GM21528 (cell line): ENCODE data around the gene FAM110D.

Experiments
- ATAC-seq: cut with Tn5 transposase; IDR thresholded peaks from one replicate; pipeline ENCODE4 v1.9.1; 2021; ENCODE audit warnings: mild to moderate bottlenecking, moderate library complexity; ENCODE audit not compliant: unreplicated experiment, low FRiP score

FAM110D gene

DNA sequence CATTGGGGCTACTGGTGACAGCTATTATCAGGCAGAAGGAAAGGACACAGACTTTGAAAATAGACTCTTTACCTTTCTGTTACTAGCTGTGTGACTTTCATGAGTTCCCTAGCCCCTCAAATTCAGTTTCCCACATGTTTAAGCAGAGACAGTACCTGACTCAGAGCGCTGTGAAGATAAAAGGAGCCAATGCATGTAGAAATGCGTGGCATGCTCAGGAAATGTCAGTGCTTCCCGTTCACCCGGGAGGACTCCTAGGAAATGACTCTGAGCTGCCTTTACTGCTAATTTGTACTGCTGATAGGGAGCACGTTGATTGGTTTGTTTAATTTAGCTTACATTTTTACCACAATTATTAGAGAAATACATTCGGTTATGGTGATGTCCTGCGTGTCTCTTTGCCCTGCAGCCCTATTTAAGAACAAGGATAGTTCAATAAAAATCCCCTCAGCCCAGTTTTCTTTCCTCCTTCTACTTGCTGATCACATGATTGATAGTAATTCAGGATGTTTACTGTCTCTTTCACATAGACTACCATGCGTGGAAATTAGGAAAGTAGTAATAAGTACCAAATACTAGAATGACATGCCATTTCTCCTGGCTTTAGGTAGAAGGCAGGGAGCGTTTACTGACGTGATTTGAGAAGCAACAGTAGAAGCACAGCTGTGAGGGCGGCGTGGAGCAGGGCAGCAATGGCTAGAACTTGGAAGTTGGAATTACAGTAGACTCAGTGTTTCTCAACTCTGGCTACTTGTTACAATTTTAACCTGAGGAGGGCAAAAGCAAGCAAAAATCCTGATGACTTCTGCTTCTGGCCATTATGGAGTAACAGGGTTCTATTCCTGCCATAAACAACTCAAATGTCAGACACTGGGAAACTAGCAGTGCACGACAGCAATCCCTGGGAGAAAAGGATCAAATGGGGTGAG is 31.4 kb upstream of the FAM110D start:
- no peak for ATAC-seq

DNA sequence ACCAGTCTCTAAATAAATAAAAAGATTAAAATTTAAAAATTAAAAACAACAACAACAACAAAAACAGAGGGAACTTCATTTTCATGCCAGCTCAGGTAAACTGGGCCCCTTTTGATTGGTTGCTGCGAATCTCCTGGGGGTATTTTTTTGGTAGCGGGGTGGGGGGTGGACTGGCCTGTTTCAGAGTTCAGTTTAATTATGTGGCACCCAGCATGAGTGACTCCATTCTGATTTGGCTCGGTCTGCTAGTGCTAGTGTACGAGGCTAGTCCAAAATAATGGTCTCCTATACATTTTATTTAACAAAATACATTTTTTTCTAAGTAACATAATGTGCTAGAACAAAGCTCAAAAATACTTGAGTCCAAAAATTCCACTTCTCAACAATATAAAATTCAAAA is 29.1 kb upstream of the FAM110D start:
- ATAC-seq = no peak

GRCh38 chr1:26130695-26131094 is 28.2 kb upstream of the FAM110D start:
- ATAC-seq = no peak

DNA sequence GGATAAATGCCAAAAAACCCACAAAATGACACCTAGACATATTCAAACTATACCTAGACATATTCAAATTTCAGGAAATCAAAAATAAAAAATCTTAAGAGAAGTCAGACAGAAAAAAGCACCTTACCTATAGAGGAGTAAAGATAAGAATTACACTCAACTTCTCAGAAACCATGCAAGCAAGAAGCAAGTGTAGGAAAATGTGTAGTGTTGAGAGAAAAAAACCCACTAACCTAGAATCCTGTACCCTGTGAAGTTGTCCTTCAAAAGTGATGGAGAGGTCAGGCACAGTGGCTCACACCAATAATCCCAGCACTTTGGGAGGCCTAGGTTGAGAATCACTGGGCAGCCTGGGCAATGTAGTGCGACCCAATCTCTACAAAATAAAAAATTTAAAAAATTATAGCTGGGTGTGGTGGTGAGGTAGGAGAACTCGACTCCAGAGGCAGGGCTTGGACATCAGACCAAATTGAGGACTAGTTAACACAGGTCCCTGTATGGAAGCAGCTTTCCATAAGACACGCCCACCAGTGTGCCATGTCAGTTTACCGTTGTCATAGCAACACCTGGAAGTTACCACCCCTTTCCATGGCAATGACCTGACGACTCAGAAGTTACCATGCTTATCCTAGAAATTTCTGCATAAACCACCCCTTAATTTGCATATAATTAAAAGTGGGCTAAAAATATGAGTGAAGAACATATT is 26.6 kb upstream of the FAM110D start:
- ATAC-seq = no peak

GRCh38 chr1:26132834-26133167 is 26.1 kb upstream of the FAM110D start:
- no peak for ATAC-seq

DNA sequence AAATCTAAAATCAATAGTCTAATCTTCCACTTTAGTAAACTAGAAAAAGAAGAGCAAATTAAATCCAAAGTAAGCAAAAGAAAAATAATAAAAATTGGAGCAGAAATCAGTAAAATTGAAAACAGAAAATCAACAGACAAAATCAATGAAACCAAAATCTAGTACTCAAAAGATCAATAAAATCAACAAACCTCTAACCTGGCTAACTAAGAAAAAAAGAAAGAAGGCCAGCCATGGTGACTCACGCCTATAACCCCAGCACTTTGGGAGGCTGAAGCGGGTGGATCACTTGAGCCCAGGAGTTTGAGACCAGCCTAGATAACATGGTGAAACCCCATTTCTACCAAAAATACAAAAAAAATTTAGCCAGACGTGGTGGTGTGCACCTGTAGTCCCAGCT is 24.4 kb upstream of the FAM110D start:
- no peak for ATAC-seq

GRCh38 chr1:26138974-26139558 is 19.8 kb upstream of the FAM110D start:
- ATAC-seq = no peak

GRCh38 chr1:26142159-26142558 is 16.7 kb upstream of the FAM110D start:
- no peak for ATAC-seq

DNA sequence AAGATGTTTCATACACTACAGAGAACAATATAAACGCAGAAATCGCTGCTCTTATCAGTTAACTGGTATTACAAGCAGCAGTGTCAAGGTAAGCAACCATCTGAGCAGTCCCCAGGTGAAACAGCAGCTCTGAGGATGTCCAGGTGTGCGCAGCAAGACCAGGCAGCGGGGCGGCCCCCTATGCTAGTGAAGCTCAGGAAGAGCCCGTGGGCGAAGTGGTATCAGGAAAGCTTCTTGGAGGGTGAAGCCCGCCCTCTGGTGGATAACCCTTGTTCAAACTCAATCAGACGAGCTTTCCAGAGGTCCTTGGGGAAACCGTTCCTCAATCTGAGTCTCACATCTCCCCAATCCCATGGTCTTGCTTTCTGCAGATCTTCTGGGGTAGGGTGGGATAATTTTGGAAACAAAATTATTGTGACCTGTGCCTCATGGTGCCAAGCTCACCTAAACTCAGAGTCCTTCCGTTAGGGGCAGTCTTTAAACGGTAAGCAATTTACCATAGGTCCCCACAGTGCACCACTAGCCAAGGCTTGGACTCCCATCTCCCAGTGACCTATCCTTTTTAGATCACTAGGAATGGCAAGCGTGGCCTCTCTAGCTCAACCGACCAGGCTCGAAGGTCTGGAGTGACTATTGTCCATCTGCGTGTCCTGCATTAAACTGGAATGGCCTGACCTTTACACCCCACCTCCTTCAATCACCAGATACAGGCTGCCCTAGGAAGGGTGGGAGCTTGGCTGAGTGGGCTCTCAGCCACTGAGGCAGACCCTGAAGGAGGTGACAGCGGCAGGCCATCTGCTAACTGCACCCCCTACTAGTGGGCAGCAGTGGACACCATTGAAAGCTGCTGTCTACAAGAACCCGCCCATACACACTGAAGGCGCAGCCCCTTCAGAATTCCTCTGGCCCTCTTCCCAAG is 13.6 kb upstream of the FAM110D start:
- ATAC-seq = no peak

DNA sequence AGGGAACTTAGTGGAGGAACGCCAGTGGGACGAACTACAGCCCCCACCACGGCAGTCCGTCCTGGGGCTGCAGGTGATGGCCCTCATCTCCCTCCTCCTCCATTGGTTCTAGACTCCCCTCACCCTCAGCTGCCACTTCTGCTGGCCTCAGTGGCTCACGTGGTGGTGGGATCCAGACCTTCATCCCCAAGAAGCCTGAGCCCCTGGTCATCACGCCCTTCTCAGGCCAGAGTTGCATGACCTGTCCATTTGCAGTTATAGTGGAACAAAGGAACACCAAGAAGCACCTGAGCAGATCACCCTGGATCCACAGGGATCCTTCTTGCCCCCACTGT is 13.0 kb upstream of the FAM110D start:
- ATAC-seq = no peak

DNA sequence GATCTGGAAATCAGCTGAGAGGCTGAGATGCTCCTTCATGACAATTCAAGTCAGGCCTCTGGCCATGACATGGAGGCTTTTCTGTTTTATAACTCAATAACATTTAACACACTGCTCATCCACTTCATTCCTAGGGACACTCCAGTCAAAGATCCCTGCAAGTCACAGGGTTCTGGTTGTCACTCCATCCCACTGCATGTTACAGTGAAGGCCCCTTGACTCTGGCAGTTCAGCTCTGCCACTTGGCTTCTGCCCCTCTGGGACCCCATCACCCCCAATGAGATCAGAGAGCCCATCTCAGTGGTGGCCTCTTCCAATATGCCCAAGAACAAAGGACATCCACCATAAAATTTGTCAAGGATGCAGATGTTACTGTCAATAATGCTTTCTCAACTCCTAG is 10.0 kb upstream of the FAM110D start:
- ATAC-seq = no peak

DNA sequence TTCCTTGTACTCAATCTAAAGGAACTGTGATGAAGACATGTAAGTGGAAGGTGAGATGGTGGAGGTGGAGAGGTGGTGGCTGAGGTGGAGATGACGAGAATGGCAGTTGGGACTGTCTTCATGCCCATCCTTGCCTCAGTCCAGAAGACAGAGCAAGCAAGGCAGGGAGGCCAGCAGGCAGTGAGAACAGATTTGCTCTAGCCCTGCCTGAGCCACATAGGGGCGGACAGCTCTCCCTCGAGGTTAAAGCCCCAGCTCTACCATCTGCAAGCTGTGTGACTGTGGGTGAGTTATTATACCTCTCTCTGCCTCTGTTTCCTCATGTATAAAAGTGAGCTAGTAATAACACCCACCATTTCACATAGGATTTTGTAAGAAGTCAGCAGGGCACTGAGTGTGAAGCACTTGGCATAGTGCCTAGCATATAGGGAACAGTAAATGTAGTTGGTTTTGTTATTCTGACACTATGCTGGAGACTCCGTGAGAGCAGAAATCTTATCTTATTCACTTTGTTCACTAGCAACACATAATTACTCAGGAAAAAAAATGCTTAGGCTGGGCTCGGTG is 4.8 kb upstream of the FAM110D start:
- no peak for ATAC-seq

DNA sequence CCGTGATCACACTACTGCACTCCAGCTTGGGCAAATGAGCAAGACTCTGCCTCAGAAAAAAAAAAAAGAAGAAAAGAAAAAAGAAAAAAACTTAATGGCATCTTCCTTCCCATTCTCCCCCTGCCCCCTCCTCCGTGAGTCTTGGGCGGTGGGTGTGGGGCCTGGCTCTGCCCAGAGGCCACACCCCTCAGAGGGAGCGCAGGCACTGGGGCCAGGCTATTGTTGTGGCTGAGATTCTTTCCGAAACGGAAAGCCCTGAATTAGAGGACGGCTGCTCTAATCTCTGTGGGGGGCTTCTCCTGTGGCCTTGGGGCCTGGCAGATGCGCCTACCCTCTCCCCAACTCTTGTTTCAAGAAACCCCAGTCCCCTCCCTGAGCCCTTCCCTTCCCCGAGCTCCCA is 4.1 kb upstream of the FAM110D start:
- no peak for ATAC-seq

DNA sequence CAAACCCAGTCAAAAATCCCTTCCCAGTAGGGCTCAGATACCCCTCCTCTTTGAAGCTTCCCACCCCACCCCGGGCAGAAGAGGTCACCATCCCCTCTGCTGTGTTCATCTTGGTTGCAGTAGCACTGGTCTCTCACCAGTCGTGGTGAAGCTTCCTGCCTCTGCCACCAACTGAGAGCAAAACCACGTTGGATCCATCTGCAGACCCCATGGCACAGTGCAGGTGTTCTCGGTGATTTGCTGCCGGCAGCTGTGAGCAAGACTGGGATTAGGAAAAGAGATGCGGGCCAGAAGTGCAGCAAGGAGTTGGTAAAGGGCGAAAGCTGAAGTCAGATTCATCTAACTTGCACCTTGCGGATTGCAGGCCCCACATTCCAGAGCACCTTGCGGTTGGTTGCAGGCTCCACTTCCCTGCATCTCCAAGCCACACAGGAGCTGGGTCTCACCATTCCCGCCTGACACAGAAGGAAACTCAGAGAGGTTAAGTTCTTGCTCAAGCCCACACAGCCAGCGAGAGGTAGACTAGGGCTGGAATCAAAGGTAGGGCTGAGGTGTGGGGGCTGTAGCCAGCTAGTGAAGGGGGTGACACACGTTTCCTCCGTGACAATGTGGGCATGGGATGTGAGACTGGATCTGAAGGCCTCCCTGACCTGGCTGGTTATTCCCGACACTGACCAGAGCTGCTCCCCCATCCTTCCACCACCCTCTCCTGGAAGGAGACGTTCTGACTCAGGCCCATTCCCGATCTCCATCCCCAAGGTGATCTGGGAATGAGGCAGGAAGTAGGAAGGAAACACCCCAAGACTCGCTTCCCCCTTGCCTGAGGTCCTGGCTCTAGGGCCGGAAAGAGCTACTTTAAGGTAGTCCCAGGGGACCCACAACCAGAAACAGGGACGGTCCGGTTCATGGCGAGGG is 3.3 kb upstream of the FAM110D start:
- ATAC-seq = no peak

DNA sequence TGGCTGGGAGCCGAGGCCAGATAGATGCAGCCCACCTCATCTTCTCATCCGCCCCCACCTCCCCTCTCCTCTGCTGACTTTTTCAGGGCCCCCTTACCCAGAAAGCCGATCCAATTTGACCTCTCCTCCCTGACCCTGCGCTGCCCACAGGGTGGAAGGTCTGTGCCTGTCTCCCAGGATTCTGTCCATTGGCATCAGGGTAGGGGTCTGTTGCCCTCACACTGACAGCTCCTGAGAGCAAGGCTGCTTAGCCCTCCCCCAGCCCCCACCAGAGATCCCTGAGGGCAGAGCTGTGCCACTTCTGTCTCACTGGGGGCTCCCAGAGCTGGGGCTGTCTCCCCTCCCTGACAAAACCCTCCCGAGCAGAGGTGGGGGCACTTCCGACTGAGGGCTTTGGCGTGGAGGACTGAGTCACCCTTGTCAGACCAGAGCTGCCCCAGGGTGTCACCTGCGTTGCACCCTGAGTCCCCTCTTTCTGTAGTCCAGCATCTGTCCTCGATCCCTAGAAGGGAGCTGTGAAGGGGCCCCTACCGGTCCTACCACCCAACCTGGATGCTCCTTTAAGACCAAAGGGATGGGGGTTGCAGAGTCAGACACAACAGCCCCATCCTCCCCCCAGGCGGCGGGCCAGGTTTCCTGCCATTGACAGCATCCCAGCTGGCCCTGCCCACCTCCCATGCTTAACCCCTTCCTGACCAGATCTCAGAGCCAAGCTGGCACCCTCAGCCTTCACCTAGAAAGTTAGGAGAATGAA is 2.4 kb upstream of the FAM110D start:
- no peak for ATAC-seq

GRCh38 chr1:26158271-26158907 is 490 bp upstream of the FAM110D start:
- no peak for ATAC-seq

DNA sequence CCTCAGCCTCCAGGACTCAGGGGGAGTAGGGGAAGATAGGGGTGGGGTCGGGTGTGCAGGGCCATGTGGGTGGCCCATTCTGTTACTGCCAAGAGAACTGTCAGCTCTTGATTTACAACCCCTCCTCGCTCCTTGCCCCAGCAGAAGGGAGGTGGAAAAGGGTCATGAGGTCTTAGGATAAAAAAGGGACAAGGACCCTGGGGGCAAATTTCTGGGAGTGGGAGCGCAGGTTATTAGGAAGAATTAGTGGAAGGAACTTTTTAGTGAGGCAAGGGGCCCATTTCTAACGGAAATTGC is 812 bp downstream of the FAM110D start:
- ATAC-seq = no peak
